Ishikawa (cell line): ENCODE data around the gene PRUNE2.

Experiments used
- CEBPB ChIP-seq: IDR thresholded peaks from 2 replicates; pipeline ENCODE4 v1.6.1; 2012
- CREB1 ChIP-seq: IDR thresholded peaks from 2 replicates; pipeline ENCODE4 v1.6.1; 2012; ENCODE audit warnings: low read depth
- EGR1 ChIP-seq: IDR thresholded peaks from 2 replicates; pipeline ENCODE4 v1.6.1; 2012
- EP300 ChIP-seq: IDR thresholded peaks from 2 replicates; pipeline ENCODE4 v1.6.1; 2012; ENCODE audit warnings: borderline replicate concordance
- FOXM1 ChIP-seq: IDR thresholded peaks from 2 replicates; pipeline ENCODE4 v1.6.1; 2012; ENCODE audit warnings: low read depth, borderline replicate concordance
- MAX ChIP-seq: IDR thresholded peaks from 2 replicates; pipeline ENCODE4 v1.6.1; 2012
- RAD21 ChIP-seq: IDR thresholded peaks from 2 replicates; pipeline ENCODE4 v1.6.1; 2012; ENCODE audit warnings: low read depth
- REST ChIP-seq: IDR thresholded peaks from 2 replicates; pipeline ENCODE4 v1.6.1; 2012; ENCODE audit warnings: low read depth, mild to moderate bottlenecking
- TAF1 ChIP-seq: IDR thresholded peaks from 2 replicates; pipeline ENCODE4 v1.6.1; 2012; ENCODE audit warnings: low read depth, mild to moderate bottlenecking
- TCF12 ChIP-seq: IDR thresholded peaks from 2 replicates; pipeline ENCODE4 v1.6.1; 2012; ENCODE audit warnings: low read depth
- TEAD4 ChIP-seq: IDR thresholded peaks from 2 replicates; pipeline ENCODE4 v1.6.1; 2012
- USF1 ChIP-seq: IDR thresholded peaks from 2 replicates; pipeline ENCODE4 v1.6.1; 2012
- YY1 ChIP-seq: IDR thresholded peaks from 2 replicates; pipeline ENCODE4 v1.6.1; 2012; ENCODE audit warnings: low read depth
- ZBTB7A ChIP-seq: IDR thresholded peaks from 2 replicates; pipeline ENCODE4 v1.6.1; 2012; ENCODE audit warnings: low read depth

- TF ChIP-seq TCF12 (no peak), EP300 (no peak), RAD21 (no peak), REST (no peak), CREB1 (no peak), EGR1 (no peak), MAX (no peak), YY1 (no peak), TAF1 (no peak), FOXM1 (no peak), ZBTB7A (no peak), USF1 (no peak), CEBPB (no peak), TEAD4 (no peak)
These were observed 116.1 kb downstream of the PRUNE2 start for GRCh38 chr9:76789840-76790239.
